PC-3 (cell line): ENCODE data around the gene TH.

Experiments
- CTCF ChIP-seq: fragments of 300-600 bp; sonication (generic); conservative IDR thresholded peaks from 2 replicates; pipeline ENCODE4 v1.5.1; 2017; ENCODE audit warnings: antibody characterized with exemption, low read depth, mild to moderate bottlenecking, low read length
- EZH2 ChIP-seq: fragments of 300-600 bp; sonication (generic); IDR thresholded peaks from one replicate; pipeline ENCODE4 v1.6.1; 2017; ENCODE audit warnings: antibody characterized with exemption, mild to moderate bottlenecking, low read length; ENCODE audit not compliant: unreplicated experiment
- EZH2phosphoT487 ChIP-seq: fragments of 300-600 bp; sonication (generic); IDR thresholded peaks from 2 replicates; pipeline ENCODE4 v1.6.1; 2018; ENCODE audit warnings: mild to moderate bottlenecking, antibody characterized with exemption, low read length, borderline replicate concordance

- TF ChIP-seq CTCF (no peak), EZH2 (no peak), EZH2phosphoT487 (no peak)
Measured at GRCh38 chr11:2130881-2131352, 40.7 kb downstream of the TH start.
